ELR (cell line): ENCODE results near the gene OCEL1.
"Not testable (repeated sequence)": the region's sequence is repeated elsewhere in the genome, so short reads cannot be mapped to it uniquely, and the experiment has no call there.

Experiments
- DNase-seq: peaks from one replicate; pipeline ENCODE4 v3.0.0-alpha.2; 2015; ENCODE audit warnings: low read depth

Gene OCEL1

DNA sequence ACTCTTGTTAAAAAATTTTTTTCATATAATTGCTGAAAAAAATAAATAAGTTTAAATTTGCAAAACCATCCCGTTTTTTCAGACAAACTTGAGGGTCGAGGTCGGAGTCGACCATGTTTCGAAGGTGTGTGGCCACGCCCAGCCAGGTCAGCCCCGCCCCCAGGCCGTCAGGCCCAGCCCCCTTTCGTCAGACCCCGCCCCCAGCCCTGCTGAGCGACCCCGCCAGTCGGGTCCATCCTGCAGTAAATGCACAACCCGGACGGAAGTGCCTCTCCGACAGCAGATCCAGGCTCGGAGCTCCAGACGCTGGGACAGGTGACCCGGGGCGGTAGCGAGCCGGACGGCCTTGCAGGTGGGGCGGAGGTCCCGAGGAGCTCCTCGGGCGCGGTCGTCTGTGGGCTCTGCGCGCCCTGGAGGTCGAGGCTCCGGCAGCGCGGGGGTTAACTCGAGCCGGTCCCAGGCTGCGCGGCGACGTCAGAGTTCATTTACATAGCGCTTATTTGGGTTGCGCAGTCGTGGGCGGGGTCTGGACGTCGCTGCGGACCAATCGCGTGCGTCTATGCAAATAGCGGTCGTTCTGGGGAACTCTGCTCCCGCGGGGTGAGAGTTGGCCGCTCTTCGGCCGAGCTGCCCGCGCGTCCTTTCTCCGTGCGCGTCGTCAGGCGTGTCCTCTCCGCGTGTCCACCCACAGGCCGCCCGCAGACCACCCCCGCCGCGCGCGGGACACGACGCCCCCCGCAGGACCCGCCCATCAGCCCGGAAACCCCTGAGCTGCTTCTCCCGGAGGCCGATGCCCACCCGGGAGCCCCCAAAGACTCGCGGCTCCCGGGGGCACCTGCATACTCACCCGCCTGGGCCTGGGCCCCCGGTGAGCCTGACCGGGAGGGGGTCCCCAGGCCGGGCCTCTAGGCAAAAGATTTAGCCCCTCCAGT lies at the start of gene OCEL1:
Gene OCEL1, plus strand, starts transcription at position 225 of the 932 bp plus-strand sequence. Its CDS starts 22 bp downstream, at position 247.
- peak; percentile 99 for DNase-seq

DNA sequence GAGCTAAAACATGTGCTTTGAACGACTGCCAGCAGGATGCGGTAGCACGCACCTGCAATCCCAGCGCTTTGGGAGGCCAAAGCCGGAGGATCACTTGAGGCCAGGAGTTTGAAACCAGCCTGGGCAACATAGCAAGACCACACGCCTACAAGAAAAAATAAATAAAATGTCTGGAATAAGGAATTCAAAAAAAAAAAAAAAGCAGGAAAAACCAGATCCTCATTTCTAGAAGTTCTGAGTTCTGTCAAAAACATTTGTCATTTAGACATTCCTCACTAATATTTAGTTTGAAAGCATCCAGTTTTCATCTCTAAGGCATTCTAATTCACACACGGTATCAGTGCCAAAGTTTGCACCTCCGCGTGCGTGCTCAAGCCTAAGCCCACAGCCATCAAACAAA lies 47.7 kb upstream of the OCEL1 start:
- DNase-seq: no peak

DNA sequence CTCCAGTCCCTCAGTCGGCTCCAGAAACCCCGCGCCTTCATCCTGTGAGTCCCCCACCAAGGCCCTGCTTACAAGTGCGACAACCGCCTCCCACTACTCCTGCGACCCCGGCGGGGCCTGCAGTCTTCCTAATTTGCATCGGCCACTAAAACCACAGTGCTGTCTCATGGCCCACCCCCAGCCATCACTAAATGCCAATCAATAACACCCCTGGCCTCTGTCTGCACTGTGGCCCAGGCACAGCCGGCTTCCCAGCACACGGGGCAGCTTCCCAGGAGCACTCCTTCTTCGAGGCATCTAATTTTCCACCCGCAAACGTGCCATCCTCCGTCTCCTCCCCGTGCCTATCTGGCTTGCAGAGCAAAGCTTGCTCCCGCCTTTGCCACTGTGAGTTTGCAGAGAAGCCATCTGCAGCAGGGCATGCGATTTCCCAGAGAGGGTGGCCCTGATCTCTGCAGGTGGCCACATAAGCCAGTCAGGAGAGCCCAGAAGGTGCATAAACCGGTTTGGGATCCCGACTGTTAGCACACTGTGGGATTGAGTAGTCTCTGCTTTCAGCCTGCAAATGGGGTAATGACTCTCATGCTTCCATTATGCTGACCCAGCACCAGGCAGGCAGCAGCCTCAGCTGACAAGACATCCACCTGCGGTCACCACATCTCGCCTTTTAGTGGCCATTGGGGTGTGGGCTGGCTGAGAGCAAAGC lies 44.9 kb upstream of the OCEL1 start:
- DNase-seq: no peak

DNA sequence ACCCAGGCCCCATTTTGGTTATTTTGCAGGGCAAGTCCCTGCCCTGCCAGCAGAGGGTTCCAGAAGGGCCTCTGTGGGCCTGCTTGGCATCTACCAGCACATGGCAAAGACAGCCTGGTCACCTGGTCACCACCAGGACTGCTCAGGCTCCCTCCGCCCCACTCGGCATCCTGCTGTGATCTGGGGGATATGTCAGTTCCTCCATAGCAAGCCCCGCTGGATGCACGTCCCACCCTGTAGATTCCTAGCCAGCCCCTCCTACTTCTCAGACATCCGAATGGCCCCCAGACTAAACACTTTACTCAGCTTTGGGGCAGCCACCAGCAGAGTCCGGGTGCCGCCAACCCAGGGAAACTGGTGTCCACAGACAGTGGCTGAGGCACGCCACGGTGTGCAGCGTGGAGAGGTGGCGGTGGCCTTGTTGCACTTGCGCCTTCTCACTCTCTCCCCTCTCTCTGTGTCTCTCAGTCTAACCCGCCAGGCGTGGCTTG lies 42.7 kb upstream of the OCEL1 start:
- DNase-seq: no peak

- no peak for DNase-seq
Observed at GRCh38 chr19:17183858-17184321, 42.1 kb upstream of the OCEL1 start.

DNA sequence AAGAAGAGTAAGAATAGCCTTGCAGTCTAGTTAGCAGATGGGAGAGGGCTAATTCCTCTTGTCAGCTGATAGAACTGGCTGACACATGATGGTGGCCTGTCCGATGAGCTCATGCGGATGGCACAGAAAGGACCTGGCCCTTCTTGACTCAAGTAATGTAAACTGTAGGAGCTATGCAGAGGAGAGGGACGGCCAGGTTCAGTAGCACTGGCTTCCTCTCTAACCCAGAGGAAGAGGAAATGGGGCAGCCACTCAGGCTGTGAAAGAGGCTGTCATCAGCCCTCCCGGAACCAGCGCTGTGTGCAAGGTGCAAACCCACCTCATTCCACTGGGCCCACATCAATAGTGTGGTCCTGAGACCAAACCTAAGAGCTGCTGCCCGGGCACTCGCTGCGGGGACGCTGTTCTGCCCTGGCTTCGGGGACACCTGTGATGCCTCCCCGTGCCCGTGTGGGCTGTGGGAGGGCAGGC lies 41.6 kb upstream of the OCEL1 start:
- DNase-seq: no peak

DNA sequence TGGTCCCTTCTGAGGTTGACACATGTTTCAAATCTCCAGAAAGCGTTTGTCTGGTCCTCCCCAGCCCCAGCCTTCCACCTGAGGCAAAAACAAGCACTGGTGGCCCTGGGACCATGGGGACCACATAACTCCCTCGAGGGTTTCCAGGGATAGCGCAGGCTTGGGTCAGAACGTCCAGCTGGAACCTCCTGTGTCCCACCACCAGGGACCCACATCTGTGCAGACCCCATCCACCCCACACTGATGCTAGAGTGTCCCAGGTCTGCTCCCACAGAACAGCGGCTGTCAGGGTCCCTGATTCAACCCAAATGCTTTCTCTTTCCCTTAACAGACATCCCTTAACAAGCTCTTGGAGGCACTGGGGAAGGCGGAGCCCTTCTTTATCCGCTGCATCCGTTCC lies 40.4 kb upstream of the OCEL1 start:
- DNase-seq: no peak

DNA sequence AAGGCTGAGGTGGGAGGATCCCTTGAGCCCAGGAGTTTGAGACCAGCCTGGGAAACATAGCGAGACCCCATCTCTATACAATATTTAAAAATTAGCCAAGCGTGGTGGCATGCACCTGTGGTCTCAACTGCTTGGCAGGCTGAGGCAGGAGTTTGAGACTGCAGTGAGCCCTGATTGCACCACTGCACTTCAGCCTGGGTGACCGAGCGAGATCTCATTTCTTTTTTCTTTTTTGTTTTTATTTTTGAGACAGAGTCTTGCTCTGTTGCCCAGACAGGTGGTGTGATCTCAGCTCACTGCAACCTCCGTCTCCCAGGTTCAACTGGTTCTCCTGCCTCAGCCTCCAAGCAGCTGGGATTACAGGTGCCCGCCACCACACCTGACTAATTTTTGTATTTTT lies 34.3 kb upstream of the OCEL1 start:
- not testable (repeated sequence) for DNase-seq

- no peak for DNase-seq
Observed at GRCh38 chr19:17192751-17193150, 33.3 kb upstream of the OCEL1 start.

GRCh38 chr19:17194608-17195007 lies 31.4 kb upstream of the OCEL1 start:
- no peak for DNase-seq

- DNase-seq: no peak
Observed at GRCh38 chr19:17195106-17195505, 30.9 kb upstream of the OCEL1 start.

DNA sequence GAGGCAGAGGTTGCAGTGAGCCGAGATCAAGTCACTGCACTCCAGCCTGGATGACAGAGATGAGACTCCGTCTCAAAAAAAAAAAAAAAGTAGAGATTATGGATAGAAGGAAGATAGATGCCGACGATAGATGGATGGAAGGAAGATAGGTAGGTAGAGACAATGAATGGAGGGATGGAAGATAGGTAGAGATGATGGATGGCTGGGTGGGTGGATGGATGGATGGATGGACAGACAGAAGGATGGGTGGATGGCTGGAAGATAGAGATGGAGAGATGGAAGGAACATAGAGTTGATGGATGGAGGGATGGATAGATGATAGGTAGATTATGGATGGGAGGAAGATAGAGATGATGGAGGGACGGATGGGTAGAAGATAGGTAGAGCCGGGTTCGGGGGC lies 29.4 kb upstream of the OCEL1 start:
- no peak for DNase-seq

- no peak for DNase-seq
Observed at GRCh38 chr19:17197666-17198065, 28.4 kb upstream of the OCEL1 start.

- DNase-seq: no peak
Observed at GRCh38 chr19:17200408-17201079, 25.5 kb upstream of the OCEL1 start.

- peak; percentile 51 for DNase-seq
Observed at GRCh38 chr19:17202249-17202648, 23.8 kb upstream of the OCEL1 start.

- DNase-seq: no peak
Observed at GRCh38 chr19:17202713-17203112, 23.3 kb upstream of the OCEL1 start.

DNA sequence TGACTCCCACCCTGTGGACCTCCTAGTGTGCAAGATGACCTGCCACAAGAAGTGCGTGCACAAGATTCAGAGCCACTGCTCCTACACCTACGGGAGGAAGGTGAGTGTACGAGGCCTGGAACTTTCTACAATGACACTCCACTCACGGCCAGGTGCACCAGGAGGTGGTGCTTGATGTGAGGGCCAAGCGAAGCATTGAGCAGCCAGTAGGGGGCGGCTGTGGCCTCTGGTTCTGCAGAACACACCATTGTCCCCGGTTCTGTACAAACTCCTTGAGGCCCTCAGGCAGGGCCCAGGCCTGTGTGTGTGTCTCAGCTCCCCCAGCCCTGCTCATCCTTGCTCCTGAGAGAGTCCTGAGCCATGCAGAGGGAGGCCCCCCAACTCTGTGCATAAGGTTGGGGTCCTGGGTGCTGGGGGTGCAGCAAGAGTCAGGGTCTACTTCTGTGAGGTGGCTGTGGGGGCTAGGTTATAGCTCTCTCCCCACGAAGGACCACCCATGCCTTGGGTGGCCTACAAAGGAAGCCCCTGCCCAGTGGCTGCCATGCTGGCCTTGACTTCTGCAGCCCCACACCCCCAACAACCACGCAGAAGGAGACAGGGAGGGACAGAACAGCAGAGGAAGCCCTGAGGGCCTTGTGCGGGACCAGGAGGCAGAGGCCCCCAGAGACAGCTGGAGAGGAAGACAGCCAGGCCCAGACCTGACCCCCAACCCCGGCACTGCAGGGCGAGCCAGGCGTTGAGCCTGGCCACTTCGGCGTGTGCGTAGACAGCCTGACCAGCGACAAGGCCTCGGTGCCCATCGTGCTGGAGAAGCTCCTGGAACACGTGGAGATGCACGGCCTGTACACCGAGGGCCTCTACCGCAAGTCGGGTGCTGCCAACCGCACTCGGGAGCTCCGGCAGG lies 20.5 kb upstream of the OCEL1 start:
- DNase-seq: peak; percentile 68

DNA sequence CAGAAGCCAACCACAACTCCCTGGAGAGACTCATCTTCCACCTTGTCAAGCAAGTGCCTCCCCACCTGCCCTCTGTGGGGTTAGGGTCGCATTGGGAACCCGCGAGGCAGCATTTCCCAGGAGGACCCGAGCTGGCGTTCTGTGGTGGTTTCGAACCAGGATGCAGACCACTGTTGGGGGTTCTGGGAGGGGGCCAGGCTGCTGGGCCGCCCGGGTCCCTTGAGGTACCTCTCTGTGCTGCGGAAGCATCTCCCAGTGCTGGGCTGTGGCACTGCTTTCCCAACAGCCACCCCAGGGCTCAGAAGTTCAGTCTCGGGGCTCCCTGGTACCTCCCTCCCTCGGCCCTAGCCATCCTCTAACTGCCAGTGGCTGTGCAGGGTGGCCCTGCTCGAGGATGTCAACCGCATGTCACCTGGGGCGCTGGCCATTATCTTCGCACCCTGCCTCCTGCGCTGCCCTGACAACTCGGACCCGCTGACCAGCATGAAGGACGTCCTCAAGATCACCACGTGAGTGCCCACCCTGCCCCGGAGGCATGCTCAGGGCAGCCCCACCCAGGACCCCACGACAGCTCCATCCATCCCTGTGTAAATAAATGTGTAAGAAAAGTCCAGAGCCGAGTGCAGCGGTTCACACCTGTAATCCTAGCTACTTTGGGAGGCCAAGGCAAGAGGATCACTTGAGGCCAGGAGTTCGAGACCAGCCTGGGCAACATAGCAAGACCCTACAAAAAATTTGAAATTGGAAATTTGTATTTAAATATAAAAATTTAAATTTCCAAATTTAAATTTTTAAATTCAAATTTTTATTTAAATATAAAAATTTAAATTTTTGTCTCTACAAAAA lies 19.1 kb upstream of the OCEL1 start:
- no peak for DNase-seq

- peak; percentile 78 for DNase-seq
Observed at GRCh38 chr19:17209126-17210036, 16.6 kb upstream of the OCEL1 start.
